GM18499 (cell line): ENCODE results near the gene GABRD.

Experiments
- ATAC-seq: cut with Tn5 transposase; IDR thresholded peaks from one replicate; pipeline ENCODE4 v1.9.1; 2021; ENCODE audit warnings: moderate number of reproducible peaks; ENCODE audit not compliant: insufficient read depth, unreplicated experiment

The GABRD gene

GRCh38 chr1:1984560-1985070, 34.5 kb upstream of the GABRD start:
- ATAC-seq, result no peak

GRCh38 chr1:1985375-1986050, 33.6 kb upstream of the GABRD start:
- no peak for ATAC-seq

GRCh38 chr1:1986451-1987141, 32.5 kb upstream of the GABRD start:
- ATAC-seq, result no peak

GRCh38 chr1:1987142-1987510, 32.0 kb upstream of the GABRD start:
- ATAC-seq, result no peak

GRCh38 chr1:1988061-1988945, 30.8 kb upstream of the GABRD start:
- no peak for ATAC-seq

GRCh38 chr1:1989102-1989542, 30.0 kb upstream of the GABRD start:
- no peak for ATAC-seq

- ATAC-seq, result no peak
Observed at GRCh38 chr1:1989789-1990188, 29.4 kb upstream of the GABRD start.

GRCh38 chr1:1990222-1990621, 28.9 kb upstream of the GABRD start:
- ATAC-seq, result no peak

GRCh38 chr1:1994536-1994935, 24.6 kb upstream of the GABRD start:
- ATAC-seq, result no peak

- ATAC-seq, result no peak
Observed at GRCh38 chr1:1996207-1996651, 22.9 kb upstream of the GABRD start.

GRCh38 chr1:1997576-1997975, 21.6 kb upstream of the GABRD start:
- no peak for ATAC-seq

GRCh38 chr1:2000432-2000831, 18.7 kb upstream of the GABRD start:
- ATAC-seq, result no peak

GRCh38 chr1:2000850-2001249, 18.3 kb upstream of the GABRD start:
- ATAC-seq, result no peak

GRCh38 chr1:2001773-2002411, 17.3 kb upstream of the GABRD start:
- ATAC-seq, result no peak

GRCh38 chr1:2003541-2004131, 15.5 kb upstream of the GABRD start, which contains the start of gene CFAP74:
Gene CFAP74, minus strand, starts transcription at chr1:2003786. Its CDS starts 12,830 bp downstream, at chr1:1990956.
- no peak for ATAC-seq

- ATAC-seq, result no peak
Observed at GRCh38 chr1:2004856-2005255, 14.3 kb upstream of the GABRD start.

- ATAC-seq, result no peak
Observed at GRCh38 chr1:2009101-2010053, 9.8 kb upstream of the GABRD start.

- no peak for ATAC-seq
Observed at GRCh38 chr1:2014181-2014580, 5.0 kb upstream of the GABRD start.
